ENCODE measurements around the gene AQP12A. TPM values are rescaled to one million over a fixed set of nuclear protein-coding genes. Genes with fewer than 3 reads are reported as not detected.

The AQP12A gene
- total RNA-seq, 1 experiment from 2014 or later: not detected

DNA sequence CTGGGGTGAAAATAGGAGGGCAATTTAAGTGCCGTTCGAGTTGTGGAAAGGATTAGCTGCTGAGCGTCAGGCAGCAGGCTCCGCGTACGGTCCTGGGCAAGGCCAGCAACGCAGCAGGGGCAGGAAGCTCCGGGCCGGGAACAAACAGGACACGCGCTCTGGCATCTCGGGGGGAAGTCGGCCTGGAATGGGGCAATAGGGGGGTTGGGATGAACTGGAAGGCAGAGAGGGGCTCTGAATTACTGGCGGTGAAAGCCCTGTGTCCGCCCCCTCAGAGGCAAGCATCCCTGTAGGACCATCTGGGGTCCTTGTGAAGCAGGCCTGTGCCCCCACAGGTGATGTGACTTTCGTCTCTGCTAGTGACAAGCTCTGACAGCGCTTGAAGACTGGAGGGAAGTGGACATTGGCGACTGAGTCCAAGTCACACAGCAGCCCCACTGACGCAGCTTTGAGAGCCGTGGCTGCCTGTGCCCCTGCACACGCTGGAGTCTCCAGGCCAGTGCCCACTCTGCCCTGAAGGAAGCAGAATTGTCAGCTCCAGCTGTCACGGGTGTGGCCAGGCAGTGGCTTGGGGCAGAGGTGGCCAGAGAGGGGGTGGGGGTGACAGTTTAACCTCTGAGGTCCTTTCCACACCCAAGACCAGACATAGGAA, 44.0 kb upstream of the AQP12A start:
- TF ChIP-seq TCF7L2 (IDR thresholded peaks at IDR 0.05; ENCODE audit: borderline replicate concordance, extremely low read depth, insufficient read depth, insufficient read length) (no peak), EZH2phosphoT487 (IDR thresholded peaks at IDR 0.05; ENCODE audit: borderline replicate concordance) (no peak)
- TF ChIP-seq, protein P1, sequence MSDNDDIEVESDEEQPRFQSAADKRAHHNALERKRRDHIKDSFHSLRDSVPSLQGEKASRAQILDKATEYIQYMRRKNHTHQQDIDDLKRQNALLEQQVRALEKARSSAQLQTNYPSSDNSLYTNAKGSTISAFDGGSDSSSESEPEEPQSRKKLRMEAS (IDR thresholded peaks at IDR 0.05): no peak
- Histone ChIP-seq H3K79me2 (ENCODE audit: insufficient read depth, low read length) (no peaks in the 10 kb centered on the region), H3K9me3 (ENCODE audit: control insufficient read depth in 1 of 2, insufficient read depth in 1 of 2, low read depth in 1 of 2, low read length in 2 of 2) (no peaks in the 10 kb centered on the region; a peak in 1 of 4 replicates), H3K36me3 (ENCODE audit: control insufficient read depth in 1 of 2, insufficient read depth in 2 of 2, low read length in 2 of 2) (no peaks in the 10 kb centered on the region), H2AFZ (ENCODE audit: low read depth, low read length, poor library complexity, severe bottlenecking) (no peak overlapping the region), H4K20me1 (ENCODE audit: insufficient read depth) (no peaks in the 10 kb centered on the region), H3K9ac (ENCODE audit: low read length) (no peak overlapping the region), H3K9me2 (ENCODE audit: insufficient read depth) (no peaks in the 10 kb centered on the region), H3K4me2 (ENCODE audit: low read length) (no peak overlapping the region), H3K27me3 (ENCODE audit: insufficient read depth, low read length) (peaks cover 24% of the 10 kb centered on the region), H3K4me1 (ENCODE audit: control insufficient read depth in 1 of 2, insufficient read depth in 2 of 2, low read length in 2 of 2) (no peaks in the 10 kb centered on the region), H3K4me3 (replicated peaks in 1 of 2; ENCODE audit: low read depth in 1 of 2, low read length in 2 of 2) (no peak overlapping the region), H3K27ac (ENCODE audit: low read depth, low read length) (no peak overlapping the region)
- CTCF ChIA-PET: no interaction called here
- DNase-seq (ENCODE audit: low read depth, low spot score) (no peak), ATAC-seq (no peak)
- no TSS peak for BruUV-seq (replicated peaks)
- RAD21 ChIA-PET (ENCODE audit: low non-redundant PET in 1 of 2, low total read pairs in 2 of 2, uncharacterized antibody in 2 of 2, unreplicated experiment in 2 of 2): no interaction called here
- POLR2A ChIA-PET: no interaction called here
- intact Hi-C loops (cut with micrococcal nuclease): no loop called here

DNA sequence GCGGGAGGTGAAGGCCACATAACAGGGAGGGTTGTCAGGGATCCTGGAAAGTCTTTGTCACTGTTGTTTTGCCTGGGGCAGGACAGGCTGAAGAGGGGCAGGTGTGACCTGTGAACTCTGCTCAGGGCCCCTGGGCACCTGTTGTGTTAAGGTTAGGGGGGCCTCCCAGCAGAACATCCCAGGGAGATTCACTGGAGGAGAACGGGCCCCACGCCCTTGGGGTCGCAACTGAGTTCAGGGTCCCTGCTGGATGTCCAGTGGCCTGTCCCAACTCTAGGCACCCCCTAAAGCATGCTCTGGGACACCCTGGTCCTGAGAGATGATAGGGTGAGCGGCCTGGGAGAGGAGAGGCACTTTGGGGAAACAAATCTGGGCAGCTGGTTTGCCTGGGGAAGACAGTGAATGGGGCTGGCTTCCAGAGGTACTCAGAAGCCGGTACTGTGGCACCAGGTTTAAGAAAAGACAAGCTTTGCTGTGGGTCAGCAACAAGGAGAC, 43.5 kb upstream of the AQP12A start:
- Histone ChIP-seq H2AFZ (ENCODE audit: low read depth, low read length, poor library complexity, severe bottlenecking) (no peak overlapping the region), H3K4me1 (ENCODE audit: control insufficient read depth in 1 of 2, insufficient read depth in 2 of 2, low read length in 2 of 2) (no peaks in the 10 kb centered on the region), H3K9me2 (ENCODE audit: insufficient read depth) (no peaks in the 10 kb centered on the region), H3K4me2 (ENCODE audit: low read length) (no peak overlapping the region), H4K20me1 (ENCODE audit: insufficient read depth) (no peaks in the 10 kb centered on the region), H3K36me3 (ENCODE audit: control insufficient read depth in 1 of 2, insufficient read depth in 2 of 2, low read length in 2 of 2) (no peaks in the 10 kb centered on the region), H3K9me3 (ENCODE audit: control insufficient read depth in 1 of 2, insufficient read depth in 1 of 2, low read depth in 1 of 2, low read length in 2 of 2) (no peaks in the 10 kb centered on the region; a peak in 1 of 4 replicates), H3K9ac (ENCODE audit: low read length) (no peak overlapping the region), H3K27ac (ENCODE audit: low read depth, low read length) (no peak overlapping the region), H3K79me2 (ENCODE audit: insufficient read depth, low read length) (no peaks in the 10 kb centered on the region), H3K27me3 (ENCODE audit: insufficient read depth, low read length) (peaks cover 24% of the 10 kb centered on the region), H3K4me3 (replicated peaks in 1 of 2; ENCODE audit: low read depth in 1 of 2, low read length in 2 of 2) (no peak overlapping the region)
- no TSS peak for BruUV-seq (replicated peaks)
- ChIA-PET CTCF (no interaction called here), RAD21 (ENCODE audit: low non-redundant PET in 1 of 2, low total read pairs in 2 of 2, uncharacterized antibody in 2 of 2, unreplicated experiment in 2 of 2) (no interaction called here), POLR2A (no interaction called here)
- TF ChIP-seq SRF (IDR thresholded peaks at IDR 0.05; ENCODE audit: low read depth) (no peak), CBX3 (IDR thresholded peaks at IDR 0.05; ENCODE audit: low read depth) (no peak), CEBPB (IDR thresholded peaks at IDR 0.05; ENCODE audit: low read depth) (no peak), SP1 (IDR thresholded peaks at IDR 0.05; ENCODE audit: low read depth) (no peak), POLR2AphosphoS5 (IDR thresholded peaks at IDR 0.05; ENCODE audit: low read depth, low read length) (no peak), ZNF274 (IDR thresholded peaks at IDR 0.05; ENCODE audit: low read depth, low read length) (no peak), YY1 (IDR thresholded peaks at IDR 0.05; ENCODE audit: extremely low read depth, insufficient replicate concordance, low read depth, low read length) (no peak), FOSL1 (IDR thresholded peaks at IDR 0.05; ENCODE audit: low read depth) (no peak), SIN3A (IDR thresholded peaks at IDR 0.05; ENCODE audit: low read depth) (no peak)
- TF ChIP-seq, protein P2, sequence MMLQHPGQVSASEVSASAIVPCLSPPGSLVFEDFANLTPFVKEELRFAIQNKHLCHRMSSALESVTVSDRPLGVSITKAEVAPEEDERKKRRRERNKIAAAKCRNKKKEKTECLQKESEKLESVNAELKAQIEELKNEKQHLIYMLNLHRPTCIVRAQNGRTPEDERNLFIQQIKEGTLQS (IDR thresholded peaks at IDR 0.05): no peak
- TF ChIP-seq, protein P3, sequence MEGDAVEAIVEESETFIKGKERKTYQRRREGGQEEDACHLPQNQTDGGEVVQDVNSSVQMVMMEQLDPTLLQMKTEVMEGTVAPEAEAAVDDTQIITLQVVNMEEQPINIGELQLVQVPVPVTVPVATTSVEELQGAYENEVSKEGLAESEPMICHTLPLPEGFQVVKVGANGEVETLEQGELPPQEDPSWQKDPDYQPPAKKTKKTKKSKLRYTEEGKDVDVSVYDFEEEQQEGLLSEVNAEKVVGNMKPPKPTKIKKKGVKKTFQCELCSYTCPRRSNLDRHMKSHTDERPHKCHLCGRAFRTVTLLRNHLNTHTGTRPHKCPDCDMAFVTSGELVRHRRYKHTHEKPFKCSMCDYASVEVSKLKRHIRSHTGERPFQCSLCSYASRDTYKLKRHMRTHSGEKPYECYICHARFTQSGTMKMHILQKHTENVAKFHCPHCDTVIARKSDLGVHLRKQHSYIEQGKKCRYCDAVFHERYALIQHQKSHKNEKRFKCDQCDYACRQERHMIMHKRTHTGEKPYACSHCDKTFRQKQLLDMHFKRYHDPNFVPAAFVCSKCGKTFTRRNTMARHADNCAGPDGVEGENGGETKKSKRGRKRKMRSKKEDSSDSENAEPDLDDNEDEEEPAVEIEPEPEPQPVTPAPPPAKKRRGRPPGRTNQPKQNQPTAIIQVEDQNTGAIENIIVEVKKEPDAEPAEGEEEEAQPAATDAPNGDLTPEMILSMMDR (IDR thresholded peaks at IDR 0.05 in 2 of 3, conservative IDR thresholded peaks at IDR 0.05 in 1 of 3; ENCODE audit: borderline replicate concordance in 1 of 3, insufficient read depth in 1 of 3, low read depth in 2 of 3, low read length in 2 of 3): no peak
- no peak for DNase-seq (ENCODE audit: low read depth, low spot score)
- ATAC-seq: no peak
- intact Hi-C loops (cut with micrococcal nuclease): no loop called here

Measured in HCT116 (cell line).